LoVo (cell line): ENCODE results near the gene CITED1.
A peak's percentile ranks its signal among the peaks of the same experiment; 100 is the strongest.

Source experiments
- DNase-seq: peaks from one replicate; pipeline ENCODE4 v3.0.0-alpha.2; 2016; ENCODE audit warnings: low spot score

The CITED1 gene

GRCh38 chrX:72308566-72309296, 3.0 kb upstream of the CITED1 start:
- peak; percentile 53 for DNase-seq

- DNase-seq, result no peak
Measured at GRCh38 chrX:72308209-72308565, 2.5 kb upstream of the CITED1 start.

- DNase-seq, result no peak
Measured at GRCh38 chrX:72307646-72308051, 1.9 kb upstream of the CITED1 start.

- peak; percentile 47 for DNase-seq
Measured at GRCh38 chrX:72306851-72307645, 1.3 kb upstream of the CITED1 start.

- DNase-seq, result no peak
Measured at GRCh38 chrX:72306085-72306801, 529 bp upstream of the CITED1 start.

- no peak for DNase-seq
Measured at GRCh38 chrX:72304877-72305276, 837 bp downstream of the CITED1 start.

GRCh38 chrX:72301781-72302180, 3.9 kb downstream of the CITED1 start:
- DNase-seq, result no peak

GRCh38 chrX:72299891-72300630, 5.7 kb downstream of the CITED1 start:
- no peak for DNase-seq

- no peak for DNase-seq
Measured at GRCh38 chrX:72297953-72298730, 7.6 kb downstream of the CITED1 start.

GRCh38 chrX:72296991-72297390, 8.7 kb downstream of the CITED1 start:
- no peak for DNase-seq

- DNase-seq, result no peak
Measured at GRCh38 chrX:72295745-72296144, 10.0 kb downstream of the CITED1 start.

- DNase-seq, result no peak
Measured at GRCh38 chrX:72294497-72294896, 11.2 kb downstream of the CITED1 start.

GRCh38 chrX:72282302-72282701, 23.4 kb downstream of the CITED1 start:
- DNase-seq, result no peak

- no peak for DNase-seq
Measured at GRCh38 chrX:72280321-72280845, 25.3 kb downstream of the CITED1 start.

- no peak for DNase-seq
Measured at GRCh38 chrX:72276478-72276953, 29.2 kb downstream of the CITED1 start.

GRCh38 chrX:72274526-72274925, 31.2 kb downstream of the CITED1 start:
- no peak for DNase-seq

- DNase-seq, result no peak
Measured at GRCh38 chrX:72273718-72274117, 32.0 kb downstream of the CITED1 start.

- no peak for DNase-seq
Measured at GRCh38 chrX:72272868-72273267, 32.8 kb downstream of the CITED1 start.

GRCh38 chrX:72271812-72272211, 33.9 kb downstream of the CITED1 start:
- no peak for DNase-seq

GRCh38 chrX:72271091-72271788, 34.5 kb downstream of the CITED1 start:
- DNase-seq, result no peak
